Measurements from ENCODE around the gene RHPN2.

Gene RHPN2

GRCh38 chr19:33110137-33110910 lies 45.6 kb upstream of the RHPN2 start:
- ATAC-seq, result no peak

GRCh38 chr19:33108161-33108560 lies 43.5 kb upstream of the RHPN2 start:
- no peak for TF ChIP-seq ZNF565 (CRISPR knock-in tag; conservative IDR thresholded peaks at IDR 0.05; ENCODE audit: low read depth)
- TF ChIP-seq TOX (CRISPR knock-in tag; IDR thresholded peaks at IDR 0.05; ENCODE audit: borderline replicate concordance), result no peak
- no peak for TF ChIP-seq ZNF8 (CRISPR knock-in tag; IDR thresholded peaks at IDR 0.05)
- no peak for TF ChIP-seq SNAI2 (CRISPR knock-in tag; IDR thresholded peaks at IDR 0.05)
- TF ChIP-seq, protein P1, sequence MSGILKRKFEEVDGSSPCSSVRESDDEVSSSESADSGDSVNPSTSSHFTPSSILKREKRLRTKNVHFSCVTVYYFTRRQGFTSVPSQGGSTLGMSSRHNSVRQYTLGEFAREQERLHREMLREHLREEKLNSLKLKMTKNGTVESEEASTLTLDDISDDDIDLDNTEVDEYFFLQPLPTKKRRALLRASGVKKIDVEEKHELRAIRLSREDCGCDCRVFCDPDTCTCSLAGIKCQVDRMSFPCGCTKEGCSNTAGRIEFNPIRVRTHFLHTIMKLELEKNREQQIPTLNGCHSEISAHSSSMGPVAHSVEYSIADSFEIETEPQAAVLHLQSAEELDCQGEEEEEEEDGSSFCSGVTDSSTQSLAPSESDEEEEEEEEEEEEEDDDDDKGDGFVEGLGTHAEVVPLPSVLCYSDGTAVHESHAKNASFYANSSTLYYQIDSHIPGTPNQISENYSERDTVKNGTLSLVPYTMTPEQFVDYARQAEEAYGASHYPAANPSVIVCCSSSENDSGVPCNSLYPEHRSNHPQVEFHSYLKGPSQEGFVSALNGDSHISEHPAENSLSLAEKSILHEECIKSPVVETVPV (CRISPR knock-in tag; IDR thresholded peaks at IDR 0.05), result no peak
- TF ChIP-seq GLIS3 (CRISPR knock-in tag; IDR thresholded peaks at IDR 0.05), result no peak
- no peak for TF ChIP-seq ISL1 (CRISPR knock-in tag; IDR thresholded peaks at IDR 0.05)
- no peak for TF ChIP-seq ZNF70 (CRISPR knock-in tag; IDR thresholded peaks at IDR 0.05)
- TF ChIP-seq ESRRG (CRISPR knock-in tag; IDR thresholded peaks at IDR 0.05), result no peak
- TF ChIP-seq PPARA (CRISPR knock-in tag; IDR thresholded peaks at IDR 0.05; ENCODE audit: borderline replicate concordance), result no peak
- ATAC-seq, result no peak

More at GRCh38 chr19:33110137-33110910, 45.6 kb upstream of the RHPN2 start:
- TF ChIP-seq ZNF565 (CRISPR knock-in tag; conservative IDR thresholded peaks at IDR 0.05; ENCODE audit: low read depth) (no peak), ZNF8 (CRISPR knock-in tag; IDR thresholded peaks at IDR 0.05) (no peak), ZFP3 (CRISPR knock-in tag; IDR thresholded peaks at IDR 0.05) (no peak)

DNA sequence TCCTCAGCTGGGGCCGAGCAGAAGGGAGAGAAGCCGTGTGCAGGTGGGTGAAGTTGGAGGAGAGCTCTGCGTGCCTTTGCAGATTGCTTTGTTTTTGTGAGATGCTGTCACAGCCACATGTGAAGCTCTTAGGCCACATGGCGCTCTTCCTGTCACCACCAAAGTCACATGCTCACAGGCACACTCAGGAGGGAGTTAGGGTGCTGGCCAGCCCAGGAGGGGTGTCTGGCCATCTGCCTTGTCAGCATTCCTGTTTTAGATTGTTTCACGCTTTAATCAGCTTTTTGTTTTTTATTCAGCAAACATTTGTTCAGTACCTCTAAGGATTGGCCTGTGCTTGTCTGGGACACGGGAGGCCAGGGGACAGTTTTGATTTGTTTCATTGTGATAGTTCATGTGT lies 38.2 kb upstream of the RHPN2 start:
- no peak for ATAC-seq

More for the DNA sequence above, 38.2 kb upstream of the RHPN2 start:
- no peak for TF ChIP-seq CREB5 (CRISPR knock-in tag; IDR thresholded peaks at IDR 0.05; ENCODE audit: low read depth)
- TF ChIP-seq TCF4 (CRISPR knock-in tag; IDR thresholded peaks at IDR 0.05; ENCODE audit: borderline replicate concordance), result no peak
- TF ChIP-seq TOX (CRISPR knock-in tag; IDR thresholded peaks at IDR 0.05; ENCODE audit: borderline replicate concordance), result no peak
- TF ChIP-seq BACH2 (CRISPR knock-in tag; IDR thresholded peaks at IDR 0.05; ENCODE audit: borderline replicate concordance), result no peak
- no peak for TF ChIP-seq ZNF8 (CRISPR knock-in tag; IDR thresholded peaks at IDR 0.05)
- TF ChIP-seq OSR1 (CRISPR knock-in tag; IDR thresholded peaks at IDR 0.05), result no peak
- TF ChIP-seq ZNF70 (CRISPR knock-in tag; IDR thresholded peaks at IDR 0.05), result no peak
- no peak for TF ChIP-seq TSHZ2 (CRISPR knock-in tag; IDR thresholded peaks at IDR 0.05)
- no peak for TF ChIP-seq PPARA (CRISPR knock-in tag; IDR thresholded peaks at IDR 0.05; ENCODE audit: borderline replicate concordance)
- TF ChIP-seq, protein P2, sequence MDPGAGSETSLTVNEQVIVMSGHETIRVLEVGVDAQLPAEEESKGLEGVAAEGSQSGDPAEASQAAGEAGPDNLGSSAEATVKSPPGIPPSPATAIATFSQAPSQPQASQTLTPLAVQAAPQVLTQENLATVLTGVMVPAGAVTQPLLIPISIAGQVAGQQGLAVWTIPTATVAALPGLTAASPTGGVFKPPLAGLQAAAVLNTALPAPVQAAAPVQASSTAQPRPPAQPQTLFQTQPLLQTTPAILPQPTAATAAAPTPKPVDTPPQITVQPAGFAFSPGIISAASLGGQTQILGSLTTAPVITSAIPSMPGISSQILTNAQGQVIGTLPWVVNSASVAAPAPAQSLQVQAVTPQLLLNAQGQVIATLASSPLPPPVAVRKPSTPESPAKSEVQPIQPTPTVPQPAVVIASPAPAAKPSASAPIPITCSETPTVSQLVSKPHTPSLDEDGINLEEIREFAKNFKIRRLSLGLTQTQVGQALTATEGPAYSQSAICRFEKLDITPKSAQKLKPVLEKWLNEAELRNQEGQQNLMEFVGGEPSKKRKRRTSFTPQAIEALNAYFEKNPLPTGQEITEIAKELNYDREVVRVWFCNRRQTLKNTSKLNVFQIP (CRISPR knock-in tag; IDR thresholded peaks at IDR 0.05; ENCODE audit: borderline replicate concordance, low read depth), result no peak
- no peak for TF ChIP-seq ESRRG (CRISPR knock-in tag; IDR thresholded peaks at IDR 0.05)
- TF ChIP-seq ZFP30 (CRISPR knock-in tag; IDR thresholded peaks at IDR 0.05), result no peak

Data from SK-N-SH treated with all-trans-retinoic acid at 6 μM for 48 hours (cell line).